K562 (cell line): ENCODE measurements around the gene ZNF778. TPM values are rescaled to one million over a fixed set of nuclear protein-coding genes. Genes with fewer than 3 reads are reported as not detected.

Experiments used
- ATAC-seq: fragments of 200-7000 bp; cut with Tn5 transposase; 3 replicates; pipeline ENCODE4 v1.9.1; 2020; ENCODE audit warnings: moderate library complexity
- BruUV-seq: library from RNA; stranded (reverse); fragments of 400-500 nt; replicated peaks from 2 replicates; lab custom pipeline; 2021; lab: Mats Ljungman, UMichigan
- CTCF ChIA-PET: fragments of 300-600 bp; formaldehyde crosslinking; extraction: SDS; loops from one replicate; lab custom pipeline; 2021; ENCODE audit warnings: low intra/inter-chr PET ratio; lab: Yijun Ruan, JAX
- POLR2A ChIA-PET: fragments of 300-600, 350-650 bp; sonication (Branson Sonifier 250); formaldehyde crosslinking; extraction: SDS; loops from one replicate; lab custom pipeline; 2021; ENCODE audit warnings: antibody characterized with exemption, inconsistent platforms; lab: Yijun Ruan, JAX
- DNase-seq, 4 experiments: peaks; one replicate each; pipeline versions ENCODE4 v3.0.0 to v3.0.0-alpha.2; 2011 to 2018; ENCODE audit warnings: low spot score in 3 of 4, mixed read lengths in 3 of 4; ENCODE audit errors: extremely low read depth in 1 of 4
- FAIRE-seq: peaks from 2 replicates; lab custom pipeline; 2011; peaks lifted over from hg19 to GRCh38; lab: Jason Lieb, UNC
- H2AFZ ChIP-seq: 2 replicates; pipeline ENCODE4 v1.6.0; 2011; ENCODE audit warnings: low read depth, low read length, control low read depth, inconsistent platforms
- H3K27ac ChIP-seq: fragments of 200-600 bp; 3 replicates; pipeline ENCODE4 v1.8.0; 2011; ENCODE audit warnings: low read depth, mild to moderate bottlenecking, control low read depth, inconsistent platforms, low read length, moderate library complexity, mixed read lengths; ENCODE audit errors: extremely low read depth
- H3K27me3 ChIP-seq, 2 experiments: fragments of 300-600 bp in 1 of 2; 2 replicates in 1 of 2; 3 replicates in 1 of 2; pipeline versions ENCODE4 v1.6.0 to v1.8.0; 2011; ENCODE audit warnings: inconsistent platforms in 2 of 2, low read length in 2 of 2, mild to moderate bottlenecking in 1 of 2, mixed read lengths in 1 of 2, moderate library complexity in 1 of 2; ENCODE audit not compliant: control insufficient read depth in 2 of 2, insufficient read depth in 2 of 2
- H3K36me3 ChIP-seq: fragments of 300-600 bp; 3 replicates; pipeline ENCODE4 v1.8.0; 2011; ENCODE audit warnings: mild to moderate bottlenecking, low read length, inconsistent platforms; ENCODE audit not compliant: control insufficient read depth, insufficient read depth
- H3K4me1 ChIP-seq, 2 experiments: fragments of 200-600 bp in 1 of 2; replicated peaks in 1 of 2; 2 replicates in 1 of 2; 3 replicates in 1 of 2; pipeline versions ENCODE4 v1.5.1 to v1.8.0; 2011; ENCODE audit warnings: inconsistent platforms in 2 of 2, low read length in 2 of 2, mild to moderate bottlenecking in 1 of 2, mixed read lengths in 1 of 2, moderate library complexity in 1 of 2; ENCODE audit not compliant: control insufficient read depth in 2 of 2, insufficient read depth in 2 of 2
- H3K4me2 ChIP-seq: 2 replicates; pipeline ENCODE4 v1.6.1; 2011; ENCODE audit warnings: low read length, control low read depth, inconsistent platforms, mixed read lengths; ENCODE audit not compliant: insufficient read depth
- H3K4me3 ChIP-seq: fragments of 200-600 bp; sonication (generic), shearing (Covaris generic); 2 replicates; pipeline ENCODE4 v1.5.1; 2016; ENCODE audit warnings: control low read depth, inconsistent platforms
- H3K79me2 ChIP-seq: fragments of 200-600 bp; 3 replicates; pipeline ENCODE4 v1.8.0; 2011; ENCODE audit warnings: low read length, inconsistent platforms; ENCODE audit not compliant: control insufficient read depth, insufficient read depth
- H3K9ac ChIP-seq, 2 experiments: 2 replicates each; pipeline versions ENCODE4 v1.6.0 to v1.6.1; 2011; ENCODE audit warnings: low read depth in 2 of 2, low read length in 2 of 2, control low read depth in 1 of 2, inconsistent platforms in 1 of 2, mild to moderate bottlenecking in 1 of 2, mixed read lengths in 1 of 2; ENCODE audit not compliant: insufficient read depth in 1 of 2
- H3K9me1 ChIP-seq: one replicate; pipeline ENCODE4 v1.6.0; 2011; ENCODE audit warnings: inconsistent platforms, mild to moderate bottlenecking, low read length, moderate library complexity; ENCODE audit not compliant: control insufficient read depth, insufficient read depth
- H3K9me3 ChIP-seq: replicated peaks from 2 replicates; pipeline ENCODE4 v1.5.1; 2011; ENCODE audit warnings: low read depth, low read length, inconsistent platforms; ENCODE audit not compliant: control insufficient read depth, insufficient read depth
- H4K20me1 ChIP-seq: replicated peaks from 2 replicates; pipeline ENCODE4 v1.6.1; 2011; ENCODE audit warnings: low read length, inconsistent platforms, mixed read lengths; ENCODE audit not compliant: control insufficient read depth, insufficient read depth
- CHD4 ChIP-seq: fragments of 200-600 bp; sonication (generic); IDR thresholded peaks from 3 replicates; pipeline ENCODE4 v1.6.1; 2012; ENCODE audit warnings: low read depth, mild to moderate bottlenecking, mixed read lengths, low read length, inconsistent platforms; ENCODE audit not compliant: insufficient read depth, insufficient replicate concordance, poor library complexity, severe bottlenecking
- ESRRA ChIP-seq: fragments of 450-650 bp; IDR thresholded peaks from 2 replicates; pipeline ENCODE4 v1.6.1; 2014; ENCODE audit warnings: low read depth, mild to moderate bottlenecking, moderate library complexity, borderline replicate concordance
- FOXP1 ChIP-seq: sonication (generic); formaldehyde crosslinking; IDR thresholded peaks from 2 replicates; pipeline ENCODE4 v1.8.0; 2022; ENCODE audit warnings: mild to moderate bottlenecking, missing genetic modification reagents
- KDM2B ChIP-seq: fragments of 250-450 bp; sonication (Bioruptor Pico); IDR thresholded peaks from 2 replicates; pipeline ENCODE4 v1.8.0; 2021; ENCODE audit warnings: mild to moderate bottlenecking, moderate library complexity
- KLF10 ChIP-seq: fragments of 250-450 bp; sonication (Bioruptor Pico); IDR thresholded peaks from 2 replicates; pipeline ENCODE4 v1.6.1; 2021; ENCODE audit warnings: matching md5 sums
- RBFOX2 ChIP-seq: fragments of 200-400 bp; formaldehyde crosslinking; IDR thresholded peaks from 2 replicates; pipeline ENCODE4 v1.6.1; 2017; ENCODE audit warnings: low read depth, mild to moderate bottlenecking, low read length, moderate library complexity
- SIN3B ChIP-seq: fragments of 450-650 bp; IDR thresholded peaks from 2 replicates; pipeline ENCODE4 v1.6.1; 2017; ENCODE audit warnings: low read depth, mild to moderate bottlenecking, moderate library complexity
- SNRNP70 ChIP-seq: fragments of 200-400 bp; formaldehyde crosslinking; optimal IDR thresholded peaks from 2 replicates; pipeline ENCODE3; 2017; ENCODE audit warnings: low read depth, low read length
- TAL1 ChIP-seq: fragments of 450-650 bp; IDR thresholded peaks from 2 replicates; pipeline ENCODE4 v1.6.1; 2016; ENCODE audit warnings: mild to moderate bottlenecking
- TGIF2 ChIP-seq: sonication (generic); formaldehyde crosslinking; IDR thresholded peaks from 2 replicates; pipeline ENCODE4 v1.8.1; 2022; ENCODE audit warnings: mild to moderate bottlenecking, missing genetic modification reagents, moderate library complexity
- ZFP91 ChIP-seq: sonication (generic); formaldehyde crosslinking; IDR thresholded peaks from 2 replicates; pipeline ENCODE4 v1.8.0; 2022; ENCODE audit warnings: mild to moderate bottlenecking, missing genetic modification reagents
- ZNF140 ChIP-seq: fragments of 250-450 bp; sonication (Bioruptor Pico); IDR thresholded peaks from 2 replicates; pipeline ENCODE4 v1.8.0; 2021; ENCODE audit warnings: moderate library complexity, mild to moderate bottlenecking, inconsistent platforms
- ZNF232 ChIP-seq: sonication (generic); formaldehyde crosslinking; IDR thresholded peaks from 2 replicates; pipeline ENCODE4 v1.8.0; 2022; ENCODE audit warnings: mild to moderate bottlenecking, missing genetic modification reagents
- ZNF408 ChIP-seq: fragments of 250-450 bp; sonication (Bioruptor Pico); IDR thresholded peaks from 2 replicates; pipeline ENCODE4 v1.4.0; 2020; ENCODE audit warnings: low read depth, mild to moderate bottlenecking, moderate library complexity
- ZNF644 ChIP-seq: fragments of 200-800 bp; sonication (Bioruptor generic); IDR thresholded peaks from 2 replicates; pipeline ENCODE4 v1.6.1; 2016; ENCODE audit warnings: low read depth, missing genetic modification characterization, missing compliant biosample characterization
- whole genome bisulfite sequencing: fragments of 100-300 bp; shearing (Covaris generic); methylation state at CpG from one replicate; pipeline ENCODE4 v1.1.6; 2016; ENCODE audit warnings: low coverage, mixed read lengths; ENCODE audit not compliant: insufficient coverage; ENCODE audit errors: missing lambda C conversion rate; 5-methylcytosine and 5-hydroxymethylcytosine counted together
- in situ Hi-C: fragments of 300-500 bp; cut with MboI; formaldehyde crosslinking; loops from 4 replicates; pipeline ENCODE4 v1.15.0; 2018; ENCODE audit warnings: inconsistent platforms, mixed read lengths
- intact Hi-C: fragments of 100-400 bp; cut with micrococcal nuclease; formaldehyde crosslinking; loops from 2 replicates; pipeline ENCODE4 v1.14.2; 2022
- polyA plus RNA-seq, 8 experiments: library from polyadenylated mRNA; depleted of rRNA in 4 of 8; stranded (reverse) in 5 of 8; unstranded in 3 of 8; fragments of >200 nt; fragmentation: Nextera tagmentation in 2 of 8; fragmentation: Illumina TruSeq in 1 of 8; extraction: Ambion mirVana in 2 of 8; extraction: Trizol in 1 of 8; gene quantifications; 2 replicates each; pipeline versions ENCODE4 v1.2.1 to v1.2.3, GENCODE V29; 2011 to 2014; ENCODE audit warnings: inconsistent platforms in 1 of 8, missing spikeins in 1 of 8
- total RNA-seq, 7 experiments: library from RNA; depleted of rRNA in 6 of 7; stranded (reverse); fragments of >200 nt in 6 of 7; fragmentation: Illumina TruSeq in 2 of 7; extraction: Trizol in 2 of 7; gene quantifications; 2 replicates each; pipeline versions ENCODE4 v1.2.1 to v1.2.3, GENCODE V29; 2011 to 2021; ENCODE audit warnings: low replicate concordance in 1 of 7
- TF ChIP-seq, protein P1 (sequence below): fragments of 450-650 bp; formaldehyde crosslinking; IDR thresholded peaks from 2 replicates; pipeline ENCODE4 v1.4.0; 2020; ENCODE audit warnings: mild to moderate bottlenecking
- TF ChIP-seq, protein P2 (sequence below): sonication (generic); formaldehyde crosslinking; IDR thresholded peaks from 2 replicates; pipeline ENCODE4 v1.8.0; 2022; ENCODE audit warnings: mild to moderate bottlenecking, missing genetic modification reagents, borderline replicate concordance

Gene ZNF778
- total and polyA plus RNA-seq, 9 of the 15 experiments (the other 6 are each of a cell fraction or from before 2014, with no cell fraction given), result 0.70 to 60.6 (median 7.5) TPM

GRCh38 chr16:89242795-89243200 is 25.3 kb downstream of the ZNF778 start (continued):
- TF ChIP-seq, protein P1, sequence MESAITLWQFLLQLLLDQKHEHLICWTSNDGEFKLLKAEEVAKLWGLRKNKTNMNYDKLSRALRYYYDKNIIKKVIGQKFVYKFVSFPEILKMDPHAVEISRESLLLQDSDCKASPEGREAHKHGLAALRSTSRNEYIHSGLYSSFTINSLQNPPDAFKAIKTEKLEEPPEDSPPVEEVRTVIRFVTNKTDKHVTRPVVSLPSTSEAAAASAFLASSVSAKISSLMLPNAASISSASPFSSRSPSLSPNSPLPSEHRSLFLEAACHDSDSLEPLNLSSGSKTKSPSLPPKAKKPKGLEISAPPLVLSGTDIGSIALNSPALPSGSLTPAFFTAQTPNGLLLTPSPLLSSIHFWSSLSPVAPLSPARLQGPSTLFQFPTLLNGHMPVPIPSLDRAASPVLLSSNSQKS (CRISPR knock-in tag), result no peak
- peak; percentile 33; the same call in 1 of the 2 replicates for TF ChIP-seq RBFOX2

GRCh38 chr16:89243664-89244063 is 26.2 kb downstream of the ZNF778 start:
- Histone ChIP-seq H3K4me2 (no peak overlapping the region), H4K20me1 (no peaks in the 10 kb centered on the region), H3K27ac (no peak overlapping the region), H3K9ac (peak overlapping the region in 1 of 2 experiments; percentile 78; a peak in 1 of 4 replicates), H3K9me3 (peaks cover 4% of the 10 kb centered on the region), H3K4me3 (no peak overlapping the region), H3K27me3 (no peaks in the 10 kb centered on the region), H2AFZ (no peak overlapping the region), H3K9me1 (no peaks in the 10 kb centered on the region), H3K79me2 (peaks cover 7% of the 10 kb centered on the region), H3K36me3 (no peaks in the 10 kb centered on the region), H3K4me1 (peaks cover 0 to 47% of the 10 kb centered on the region in 2 experiments; a peak in 3 of 5 replicates)
- ATAC-seq (no peak), DNase-seq (no peak), FAIRE-seq (no peak)
- CTCF ChIA-PET, result no interaction called here
- 73% methylated on average over 5 of the region's 5 CpGs for WGBS
- in situ Hi-C loops, result no loop called here
- POLR2A ChIA-PET, result no interaction called here
- intact Hi-C loops, result no loop called here
- BruUV-seq, result no TSS peak
- no peak for TF ChIP-seq SIN3B
- TF ChIP-seq TGIF2 (CRISPR knock-in tag), result no peak
- no peak for TF ChIP-seq KDM2B (CRISPR knock-in tag)
- no peak for TF ChIP-seq FOXP1 (CRISPR knock-in tag)
- TF ChIP-seq SNRNP70, result no peak
- TF ChIP-seq, protein P2, sequence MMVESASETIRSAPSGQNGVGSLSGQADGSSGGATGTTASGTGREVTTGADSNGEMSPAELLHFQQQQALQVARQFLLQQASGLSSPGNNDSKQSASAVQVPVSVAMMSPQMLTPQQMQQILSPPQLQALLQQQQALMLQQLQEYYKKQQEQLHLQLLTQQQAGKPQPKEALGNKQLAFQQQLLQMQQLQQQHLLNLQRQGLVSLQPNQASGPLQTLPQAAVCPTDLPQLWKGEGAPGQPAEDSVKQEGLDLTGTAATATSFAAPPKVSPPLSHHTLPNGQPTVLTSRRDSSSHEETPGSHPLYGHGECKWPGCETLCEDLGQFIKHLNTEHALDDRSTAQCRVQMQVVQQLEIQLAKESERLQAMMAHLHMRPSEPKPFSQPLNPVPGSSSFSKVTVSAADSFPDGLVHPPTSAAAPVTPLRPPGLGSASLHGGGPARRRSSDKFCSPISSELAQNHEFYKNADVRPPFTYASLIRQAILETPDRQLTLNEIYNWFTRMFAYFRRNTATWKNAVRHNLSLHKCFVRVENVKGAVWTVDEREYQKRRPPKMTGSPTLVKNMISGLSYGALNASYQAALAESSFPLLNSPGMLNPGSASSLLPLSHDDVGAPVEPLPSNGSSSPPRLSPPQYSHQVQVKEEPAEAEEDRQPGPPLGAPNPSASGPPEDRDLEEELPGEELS (CRISPR knock-in tag), result no peak
- TF ChIP-seq KLF10 (CRISPR knock-in tag), result no peak
- no peak for TF ChIP-seq ZNF232 (CRISPR knock-in tag)
- TF ChIP-seq TAL1, result no peak
- no peak for TF ChIP-seq ZNF408 (CRISPR knock-in tag)
- TF ChIP-seq ZFP91 (CRISPR knock-in tag), result no peak
- TF ChIP-seq ZNF644 (tag), result no peak
- no peak for TF ChIP-seq CHD4
- no peak for TF ChIP-seq ZNF140 (CRISPR knock-in tag)
- no peak for TF ChIP-seq ESRRA
